NCI-H2081 (cell line): ENCODE data around the gene IL34.
"Not testable (repeated sequence)": the region's sequence is repeated elsewhere in the genome, so short reads cannot be mapped to it uniquely, and the experiment has no call there.

ENCODE experiments used
- DNase-seq, 2 experiments: peaks; one replicate each; lab custom pipeline; 2025; lab: John Stamatoyannopoulos, UW

IL34 gene

DNA sequence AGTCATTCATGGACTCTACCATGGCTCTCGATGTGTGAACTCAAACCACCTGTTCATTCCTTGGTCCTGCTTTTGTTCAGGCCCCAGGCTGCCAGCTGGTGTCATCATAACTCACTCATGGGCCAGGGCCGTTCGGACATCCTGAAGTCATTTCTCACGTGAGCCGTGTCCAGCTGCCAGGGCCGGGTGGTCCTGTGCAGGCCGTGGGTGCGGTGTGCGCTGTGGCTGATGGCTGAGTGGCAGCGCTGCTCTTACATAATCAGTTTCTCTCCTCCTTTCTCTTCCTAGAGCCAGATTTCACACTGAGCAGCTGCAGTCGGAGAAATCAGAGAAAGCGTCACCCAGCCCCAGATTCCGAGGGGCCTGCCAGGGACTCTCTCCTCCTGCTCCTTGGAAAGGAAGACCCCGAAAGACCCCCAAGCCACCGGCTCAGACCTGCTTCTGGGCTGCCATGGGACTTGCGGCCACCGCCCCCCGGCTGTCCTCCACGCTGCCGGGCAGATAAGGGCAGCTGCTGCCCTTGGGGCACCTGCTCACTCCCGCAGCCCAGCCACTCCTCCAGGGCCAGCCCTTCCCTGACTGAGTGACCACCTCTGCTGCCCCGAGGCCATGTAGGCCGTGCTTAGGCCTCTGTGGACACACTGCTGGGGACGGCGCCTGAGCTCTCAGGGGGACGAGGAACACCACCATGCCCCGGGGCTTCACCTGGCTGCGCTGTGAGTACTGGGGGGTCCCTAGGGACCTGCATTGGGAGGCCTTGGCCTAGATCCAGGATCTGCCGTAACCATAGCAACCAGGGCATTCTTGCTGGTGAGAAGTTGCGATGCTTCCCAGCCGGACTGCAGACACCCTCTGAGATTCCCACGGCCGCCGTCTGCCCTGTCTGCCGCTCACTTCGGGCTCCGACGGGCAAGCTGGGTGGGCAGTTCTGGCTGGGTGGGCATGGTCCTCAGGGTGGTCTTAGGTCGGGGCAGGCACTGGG, at the start of gene IL34:
Gene IL34, plus strand, starts transcription at position 300 of the 982 bp plus-strand sequence. Its CDS starts 389 bp downstream, at position 689.
- no peak for DNase-seq

DNA sequence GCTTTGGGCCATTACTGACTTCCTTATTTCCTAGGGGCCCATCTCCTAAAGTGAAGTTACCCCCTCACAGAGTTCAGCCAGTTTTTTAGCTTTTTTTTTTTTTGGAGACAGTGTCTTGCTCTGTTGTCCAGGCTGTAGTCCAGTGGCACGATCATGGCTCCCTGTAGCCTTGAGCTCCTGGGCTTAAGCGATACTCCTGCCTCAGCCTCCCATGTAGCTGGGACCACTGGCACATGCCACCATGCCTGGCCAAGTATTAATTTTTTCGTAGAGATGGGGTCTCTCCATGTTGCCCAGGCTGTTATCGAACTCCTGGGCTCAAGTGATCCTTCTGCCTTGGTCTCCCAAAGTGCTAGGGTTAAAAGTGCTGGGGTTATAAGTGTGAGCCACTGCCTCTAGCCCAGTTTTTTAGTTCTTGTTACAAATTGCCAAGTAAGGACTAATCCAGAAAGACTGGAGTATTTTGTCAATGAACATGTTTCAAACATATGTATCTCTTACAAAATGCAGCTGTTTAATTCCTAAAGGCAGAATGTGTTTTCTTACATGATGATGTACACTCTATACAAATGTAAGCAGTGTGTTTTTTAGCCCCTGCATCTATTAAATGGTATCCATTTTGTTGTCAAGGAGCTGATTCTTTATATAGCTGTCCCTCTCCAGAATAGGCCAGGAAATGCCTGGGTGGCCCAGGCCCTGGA, 49.1 kb upstream of the IL34 start:
- no peak for DNase-seq

DNA sequence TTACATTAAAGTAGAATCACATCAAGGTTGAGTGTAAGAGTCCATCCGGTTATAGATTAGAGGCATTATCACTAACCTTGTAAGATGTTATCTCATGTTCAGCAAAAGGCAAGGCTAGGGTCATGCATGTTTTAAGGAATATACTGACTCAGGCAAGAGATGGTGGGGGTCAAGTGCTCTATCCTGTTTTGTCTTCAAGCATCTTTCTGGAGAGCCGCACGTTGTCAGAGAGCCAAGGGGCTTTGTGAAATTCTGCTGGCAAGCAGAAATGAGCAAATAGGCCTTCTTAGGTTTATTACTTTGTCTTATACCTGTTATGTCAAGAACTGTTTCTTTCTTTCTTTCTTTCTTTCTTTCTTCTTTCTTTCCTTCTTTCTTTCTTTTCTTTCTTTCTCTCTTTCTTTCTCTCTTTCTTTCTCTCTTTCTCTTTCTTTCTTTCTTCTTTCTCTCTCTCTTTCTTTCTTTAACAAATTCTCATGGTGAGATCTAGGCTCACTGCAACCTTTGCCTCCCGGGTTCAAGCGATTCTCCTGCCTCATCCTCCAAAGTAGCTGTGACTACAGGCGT, 47.3 kb upstream of the IL34 start:
- DNase-seq: no peak

DNA sequence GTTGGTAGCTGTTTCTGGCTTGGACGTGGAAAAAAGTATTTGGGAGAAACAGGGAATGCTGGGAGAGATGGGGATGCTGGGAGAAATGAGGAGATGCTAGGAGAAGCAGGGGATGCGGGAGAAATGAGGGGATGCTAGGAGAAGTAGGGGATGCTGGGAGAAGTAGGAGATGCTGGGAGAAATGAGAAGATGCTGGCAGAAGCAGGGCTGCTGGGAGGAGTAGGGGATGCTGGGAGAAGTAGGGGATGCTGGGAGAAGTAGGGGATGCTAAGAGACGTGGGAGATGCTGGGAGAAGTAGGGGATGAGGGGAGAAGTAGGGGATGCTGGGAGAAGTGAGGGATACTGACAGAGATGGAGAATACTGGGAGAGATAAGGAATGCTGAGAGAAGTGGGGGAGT, 45.6 kb upstream of the IL34 start:
- no peak for DNase-seq

DNA sequence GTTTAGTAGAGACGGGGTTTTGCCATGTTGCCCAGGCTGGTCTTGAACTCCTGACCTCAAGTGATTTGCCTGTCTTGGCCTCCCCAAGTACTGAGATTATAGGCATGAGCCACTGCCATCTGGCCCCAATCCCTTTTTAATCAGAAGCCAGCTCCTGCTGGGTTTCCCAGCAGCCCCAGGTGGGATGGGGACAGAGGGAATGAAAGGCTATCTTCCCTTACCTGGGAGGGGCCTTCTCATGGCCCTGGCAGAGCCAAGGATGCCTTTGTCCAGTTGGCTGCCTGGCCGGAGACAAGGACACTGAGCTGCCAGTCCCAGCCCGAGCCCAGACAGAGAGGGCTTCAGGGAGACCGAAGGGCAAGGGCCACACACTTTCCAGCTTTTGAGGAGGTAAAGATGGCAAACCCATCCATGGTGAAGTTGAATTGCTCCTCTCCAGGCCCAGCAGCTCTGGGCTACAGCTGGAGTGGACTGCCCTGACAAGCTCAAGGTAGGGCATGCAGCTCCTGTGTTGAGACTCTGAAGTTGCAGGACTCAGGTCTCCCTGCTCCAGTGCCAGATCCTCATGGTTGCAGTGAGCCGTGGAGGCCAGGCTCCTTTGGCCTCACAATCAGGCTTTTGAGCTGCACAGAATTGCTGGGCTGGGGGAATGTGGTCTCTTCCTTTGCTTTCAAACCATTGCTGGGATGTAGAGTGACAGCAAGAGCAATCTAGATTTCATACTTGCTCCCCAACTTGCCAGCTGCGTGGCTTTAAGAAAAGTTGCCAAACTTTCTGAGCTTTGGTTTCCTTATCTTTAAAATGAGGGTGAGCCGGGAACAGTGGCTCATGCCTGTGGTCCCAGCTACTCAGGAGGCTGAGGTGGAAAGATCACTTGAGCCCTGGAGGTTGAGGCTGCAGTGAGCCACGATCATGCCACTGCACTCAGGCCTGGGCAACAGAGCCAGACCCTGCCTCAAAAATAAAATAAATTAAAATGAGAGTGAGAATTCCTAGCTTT, 44.5 kb upstream of the IL34 start:
- no peak for DNase-seq

DNA sequence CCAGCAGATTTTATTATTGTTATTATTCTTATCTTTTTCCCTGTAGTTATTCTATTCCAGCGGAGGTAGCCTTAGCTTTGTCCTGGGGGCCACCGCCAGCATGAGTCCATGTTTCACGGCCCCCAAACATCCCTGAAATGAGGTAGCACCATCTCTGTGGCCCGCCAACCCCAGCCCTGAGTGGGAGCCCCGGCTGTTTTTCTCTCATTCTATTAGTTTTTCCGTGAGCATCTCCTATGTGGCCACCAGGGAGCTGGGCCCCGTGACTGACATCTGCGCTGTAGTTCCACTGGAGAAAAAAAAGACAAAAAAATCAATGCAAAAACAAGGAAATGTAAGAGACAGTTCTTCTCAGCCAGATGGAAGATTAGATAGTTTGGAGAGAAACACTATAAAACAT, 43.5 kb upstream of the IL34 start:
- no peak for DNase-seq

DNA sequence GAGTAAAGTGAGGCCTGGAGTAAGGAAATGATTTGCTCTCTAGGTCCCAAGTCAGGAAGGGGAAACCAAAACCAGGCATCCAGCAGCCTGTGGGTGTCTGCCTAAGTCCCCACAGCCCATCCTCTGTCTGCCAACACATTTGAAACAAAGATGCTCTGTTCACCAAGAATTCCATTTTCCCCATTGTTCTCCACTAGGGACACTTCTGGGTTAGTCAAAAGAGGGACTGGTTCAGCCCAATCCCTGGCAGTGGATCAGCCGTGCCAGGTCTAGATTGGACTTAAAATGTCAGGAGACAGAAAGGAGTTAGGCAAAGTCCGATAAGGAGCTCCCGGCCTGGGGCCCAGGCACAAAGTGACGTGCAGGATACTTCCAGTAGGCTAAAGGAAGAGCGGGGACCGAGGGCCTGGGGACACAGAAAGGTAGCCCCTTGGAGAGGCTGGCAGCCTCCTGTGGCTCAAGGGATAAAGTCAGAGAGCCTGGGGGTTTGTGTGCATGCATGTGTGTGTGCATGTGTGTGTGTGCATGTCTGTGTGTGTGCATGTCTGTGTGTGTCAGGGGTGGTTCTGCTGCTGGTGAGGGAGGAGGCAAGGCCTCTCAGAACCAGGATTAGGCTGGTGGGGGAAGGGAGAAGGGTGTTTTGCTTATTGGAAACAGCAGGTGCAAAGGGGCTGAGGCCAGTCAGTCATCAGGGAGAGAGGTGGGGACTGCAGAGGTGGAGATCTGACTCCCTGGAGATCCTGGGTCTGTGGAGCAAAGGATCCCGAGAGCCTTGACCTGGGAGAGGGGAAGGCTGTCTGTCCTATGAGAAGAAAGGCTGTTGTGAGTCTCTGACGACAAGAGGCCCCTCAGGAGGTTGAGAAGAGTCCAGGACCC, 41.7 kb upstream of the IL34 start:
- DNase-seq: no peak

DNA sequence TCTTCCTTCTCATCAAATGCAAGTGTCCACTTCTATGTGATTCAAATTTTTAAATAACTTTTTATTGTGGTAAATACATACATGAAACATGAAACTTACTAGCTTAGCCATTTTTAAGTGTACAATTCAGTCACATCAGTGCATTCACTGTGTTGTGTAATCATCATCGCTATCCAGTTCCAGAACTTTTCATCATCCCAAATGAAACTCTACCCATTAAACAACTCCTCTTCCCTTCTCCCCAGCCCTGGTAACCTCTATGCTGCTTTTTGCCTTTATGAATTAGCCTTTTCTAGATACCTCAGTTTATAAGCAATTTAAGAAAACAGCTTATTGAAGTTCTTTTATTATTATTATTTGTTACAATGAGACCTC, 41.1 kb upstream of the IL34 start:
- DNase-seq: no peak

DNA sequence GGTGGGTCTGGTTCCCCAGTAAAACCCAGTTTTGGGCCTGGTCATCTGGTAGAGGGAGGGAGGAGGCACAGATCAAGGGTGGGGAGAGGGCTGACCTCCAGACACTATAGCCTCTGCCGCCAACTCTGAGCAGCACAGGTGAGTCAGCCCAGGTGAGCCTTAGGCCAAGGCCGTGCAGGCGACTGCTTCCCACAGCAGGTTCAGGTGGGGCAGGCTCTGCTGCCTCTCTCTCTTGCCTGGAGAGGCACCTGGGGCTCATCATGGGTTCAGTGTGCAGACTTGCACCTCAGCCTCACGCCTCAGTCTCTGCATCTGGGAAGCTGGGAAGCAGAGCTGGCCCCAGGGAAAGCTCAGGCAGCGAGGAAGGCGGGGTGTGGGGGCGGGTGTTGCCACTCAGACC, 37.8 kb upstream of the IL34 start:
- no peak for DNase-seq

DNA sequence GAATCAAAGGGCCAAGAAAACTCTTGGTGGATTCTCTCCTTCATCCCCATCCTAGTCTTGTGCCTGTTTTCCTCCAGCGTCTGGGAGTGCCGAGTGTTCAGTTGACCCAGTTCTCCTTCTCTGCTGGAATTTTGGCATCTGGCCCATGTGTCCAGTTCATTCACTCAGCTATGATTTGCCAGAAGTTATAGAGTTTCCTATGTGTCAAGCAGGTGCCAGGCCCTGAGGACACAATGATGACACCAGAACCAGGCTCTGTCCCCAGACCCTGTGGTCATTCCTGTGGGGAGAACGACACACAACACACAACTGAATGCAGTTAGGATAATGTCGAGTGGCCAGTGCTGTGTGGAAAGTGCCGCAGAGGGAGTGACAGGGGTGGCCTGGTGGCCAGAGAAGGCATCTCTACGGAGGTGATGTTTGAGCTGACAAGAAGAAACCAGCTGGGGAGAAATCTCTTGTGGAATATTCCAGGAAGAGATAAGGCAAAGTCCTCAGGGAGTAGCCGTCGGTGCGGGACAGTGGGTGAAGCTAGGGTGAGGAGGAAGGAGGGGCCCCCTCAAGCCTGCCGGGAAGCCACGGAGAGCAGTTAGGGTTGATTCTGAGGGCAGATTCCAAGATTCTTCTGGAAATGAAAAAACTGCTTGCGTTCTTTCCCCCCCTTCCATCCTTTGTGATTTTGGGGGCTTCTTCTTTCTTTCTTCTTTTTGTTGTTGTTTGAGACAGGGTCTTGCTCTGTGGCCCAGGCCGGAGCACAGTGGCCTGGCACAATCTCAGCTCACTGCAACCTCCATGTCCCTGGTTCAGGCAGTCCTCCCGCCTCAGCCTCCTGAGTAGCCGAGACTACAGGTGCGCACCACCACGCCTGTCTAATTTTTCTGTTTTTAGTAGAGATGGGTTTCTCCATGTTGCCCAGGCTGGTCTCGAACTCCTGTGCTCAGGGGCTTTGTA, 35.8 kb upstream of the IL34 start:
- DNase-seq: no peak

DNA sequence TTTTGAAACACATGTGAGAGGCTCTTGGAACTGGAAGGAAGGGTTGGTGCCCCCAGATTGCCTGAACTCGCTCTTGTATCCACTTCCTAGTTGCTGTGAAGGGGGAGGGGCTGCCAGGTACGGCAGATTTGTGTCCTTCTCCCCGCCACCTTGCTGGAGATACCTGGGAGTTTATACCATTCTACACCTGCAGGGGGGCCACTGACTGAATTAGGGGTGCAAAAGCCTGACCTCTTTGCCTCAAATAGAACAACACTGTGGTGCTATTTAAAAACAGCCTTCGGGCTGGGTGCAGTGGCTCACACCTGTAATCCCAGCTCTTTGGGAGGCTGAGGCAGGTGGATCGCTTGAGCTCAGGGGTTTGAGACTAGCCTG, 35.1 kb upstream of the IL34 start:
- no peak for DNase-seq

DNA sequence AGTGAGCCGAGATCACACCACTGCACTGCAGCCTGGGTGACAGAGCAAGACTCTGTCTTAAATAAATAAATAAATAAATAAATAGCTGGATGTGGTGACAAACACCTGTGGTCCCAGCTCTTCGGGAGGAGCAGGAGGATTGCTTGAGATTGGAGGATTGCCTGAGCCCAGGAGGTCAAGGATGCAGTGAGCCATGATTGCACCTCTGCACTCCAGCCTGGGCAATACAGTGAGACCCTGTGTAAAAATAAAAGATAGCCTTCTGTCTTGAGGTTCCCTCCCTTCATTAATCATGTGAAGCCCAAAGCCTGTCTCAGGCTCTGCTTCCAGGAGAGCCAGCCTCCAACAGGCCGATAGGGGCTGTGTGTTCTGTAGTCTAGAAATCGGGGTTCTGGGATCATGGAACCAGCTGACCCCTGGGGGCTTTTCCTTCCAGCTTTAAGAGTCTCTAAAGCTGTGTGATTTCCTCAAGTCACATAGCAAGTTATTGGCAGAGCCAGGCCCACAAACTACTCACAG, 34.5 kb upstream of the IL34 start:
- no peak for DNase-seq

DNA sequence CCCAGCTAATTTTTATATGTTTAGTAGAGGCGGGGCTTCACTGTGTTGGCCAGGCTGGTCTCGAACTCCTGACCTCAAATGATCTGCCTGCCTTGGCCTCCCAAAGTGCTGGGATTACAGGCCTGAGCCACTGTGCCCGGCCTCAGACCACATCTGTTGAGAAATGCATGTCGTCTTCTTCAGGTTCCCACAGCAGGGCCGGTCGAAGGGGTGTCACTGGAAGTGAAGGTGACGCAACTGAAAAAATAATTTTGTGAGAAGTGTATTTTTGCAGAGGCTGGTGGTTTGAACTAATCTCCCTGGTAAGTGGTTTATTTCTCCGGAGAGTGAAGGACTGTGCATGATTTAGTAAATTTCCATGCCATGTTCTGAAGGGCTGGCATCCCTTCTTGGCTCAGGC, 33.4 kb upstream of the IL34 start:
- DNase-seq: no peak

DNA sequence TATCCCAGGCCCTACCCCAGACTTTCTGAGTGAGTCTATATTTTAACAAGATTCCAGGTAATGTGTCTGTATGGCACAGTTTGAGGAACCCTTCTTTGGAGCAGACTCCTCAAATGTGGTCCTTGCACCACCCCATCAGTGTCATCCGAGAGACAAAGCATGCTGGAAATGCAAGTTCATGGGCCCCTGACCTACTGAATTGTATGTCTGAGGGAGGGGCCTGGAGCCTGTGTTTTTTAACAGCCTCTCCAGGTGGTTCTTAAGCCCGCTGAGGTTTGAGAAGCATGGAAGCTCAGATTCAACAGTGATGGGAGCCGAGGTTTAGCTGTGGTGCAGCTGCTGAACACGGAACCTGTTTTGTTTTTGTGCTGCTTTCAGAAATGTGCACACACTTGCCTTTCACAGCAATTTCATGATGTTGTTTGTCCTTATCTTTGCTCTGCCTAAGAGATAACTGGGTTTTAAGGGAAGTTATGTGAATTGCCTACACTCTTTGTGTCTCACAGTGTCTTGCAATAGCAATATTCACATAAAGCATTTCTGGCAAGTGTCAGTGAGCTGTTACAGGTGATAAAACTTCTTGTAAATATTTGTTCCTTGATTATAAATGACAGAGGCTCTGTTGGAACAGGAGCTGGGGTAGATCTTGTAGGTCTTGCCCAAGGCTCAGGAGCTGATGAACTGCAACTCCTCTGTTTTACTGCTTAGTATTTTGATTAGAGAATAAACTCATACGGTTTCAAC, 32.0 kb upstream of the IL34 start:
- no peak for DNase-seq

DNA sequence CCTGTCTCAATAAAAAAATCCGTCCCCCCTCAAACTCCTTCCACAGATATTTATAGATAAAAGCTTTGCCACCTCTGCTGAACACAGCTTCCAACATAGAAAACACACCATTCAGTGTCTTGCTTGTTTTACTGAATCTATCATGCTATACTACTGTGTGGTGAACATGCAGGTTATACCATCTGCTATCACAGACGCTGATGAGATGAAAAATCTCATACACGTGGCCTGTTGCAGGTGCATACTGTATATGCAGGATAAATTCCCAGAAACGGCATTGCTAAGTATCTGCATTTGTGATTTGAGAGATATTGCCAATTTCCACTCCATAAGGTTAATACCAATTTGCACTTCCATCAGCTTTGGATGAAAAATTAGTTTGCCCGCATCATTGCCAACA, 30.4 kb upstream of the IL34 start:
- no peak for DNase-seq

DNA sequence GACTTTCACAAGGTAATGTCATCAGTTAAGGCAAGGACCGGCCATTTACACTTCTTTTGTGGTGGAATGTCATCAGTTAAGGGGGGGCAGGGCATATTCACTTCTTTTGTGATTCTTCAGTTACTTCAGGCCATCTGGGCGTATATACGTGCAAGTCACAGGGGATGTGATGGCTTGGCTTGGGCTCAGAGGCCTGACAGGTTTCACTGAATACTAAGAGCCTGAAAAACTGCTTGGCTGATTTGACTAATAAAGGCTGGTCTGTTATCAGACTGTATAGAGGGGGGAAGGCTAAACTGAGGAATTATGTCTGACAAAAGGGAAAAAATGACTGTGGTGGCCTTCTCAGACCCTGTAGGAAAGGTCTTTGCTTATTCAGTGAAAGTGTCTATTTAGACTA, 24.5 kb upstream of the IL34 start:
- DNase-seq: not testable (repeated sequence)

DNA sequence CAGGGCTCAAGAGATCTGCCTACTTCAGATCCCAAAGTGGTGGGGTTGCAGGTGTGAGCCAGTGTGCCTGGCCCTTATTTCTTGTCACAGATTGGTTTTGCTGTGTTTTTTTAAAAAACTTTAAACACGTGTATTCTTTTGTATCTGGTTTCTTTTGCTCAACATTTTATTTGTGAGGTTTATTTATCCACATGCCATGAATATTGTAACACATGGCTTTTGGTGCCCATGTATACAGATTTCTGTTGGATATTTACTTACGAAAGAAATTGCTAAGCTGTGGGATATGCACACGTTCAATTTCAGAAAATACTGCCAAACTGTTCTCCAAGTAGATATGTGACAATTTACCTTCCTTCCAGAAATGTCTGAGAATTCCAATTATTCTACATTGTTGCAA, 18.7 kb upstream of the IL34 start:
- no peak for DNase-seq

DNA sequence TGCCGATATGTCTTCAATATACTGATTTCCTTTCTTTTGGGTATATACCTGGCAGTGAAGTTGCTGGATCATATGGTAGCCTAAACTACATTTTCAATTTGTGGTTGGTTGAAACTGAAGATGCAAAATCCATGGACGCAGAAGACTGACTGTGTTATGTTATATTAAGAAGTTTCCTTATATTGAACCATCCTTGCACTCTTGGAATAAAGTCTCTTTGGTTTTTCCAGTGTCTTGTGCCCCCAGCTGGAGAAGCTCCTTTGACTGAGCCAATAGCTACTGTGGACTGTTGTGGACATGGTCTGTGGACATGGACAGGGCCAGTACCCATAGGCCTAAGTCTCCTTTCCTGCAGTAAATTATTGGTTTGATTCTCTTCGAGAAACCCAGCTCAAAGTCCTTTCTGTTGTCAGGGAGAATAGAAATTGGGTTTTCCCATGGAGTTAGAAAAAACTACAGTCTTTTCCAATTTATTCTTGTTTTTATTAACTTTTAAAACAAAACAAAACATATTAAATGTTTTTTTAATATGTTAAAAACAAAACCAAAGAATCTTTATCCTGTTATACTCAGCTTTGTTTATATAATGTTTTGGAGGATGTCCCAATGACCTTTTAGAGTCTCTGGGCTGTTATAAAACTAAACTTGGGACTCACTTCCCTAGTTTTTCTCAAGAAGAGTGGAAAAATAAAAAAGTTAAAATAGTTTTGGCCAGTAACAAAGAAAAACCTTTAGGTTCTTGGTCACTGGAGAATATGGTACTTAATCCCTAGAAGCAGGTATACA, 15.2 kb upstream of the IL34 start:
- DNase-seq: no peak
